Left forelimb (tissue), 1 donor: ENCODE data around the gene ANTXR2.
A peak's percentile ranks its signal among the peaks of the same experiment; 100 is the strongest.
"Not testable (repeated sequence)": the region's sequence is repeated elsewhere in the genome, so short reads cannot be mapped to it uniquely, and the experiment has no call there.

ENCODE experiments used
- DNase-seq: peaks from one replicate; pipeline ENCODE4 v3.0.0-alpha.2; 2018; ENCODE audit warnings: low spot score

ANTXR2 gene

DNA sequence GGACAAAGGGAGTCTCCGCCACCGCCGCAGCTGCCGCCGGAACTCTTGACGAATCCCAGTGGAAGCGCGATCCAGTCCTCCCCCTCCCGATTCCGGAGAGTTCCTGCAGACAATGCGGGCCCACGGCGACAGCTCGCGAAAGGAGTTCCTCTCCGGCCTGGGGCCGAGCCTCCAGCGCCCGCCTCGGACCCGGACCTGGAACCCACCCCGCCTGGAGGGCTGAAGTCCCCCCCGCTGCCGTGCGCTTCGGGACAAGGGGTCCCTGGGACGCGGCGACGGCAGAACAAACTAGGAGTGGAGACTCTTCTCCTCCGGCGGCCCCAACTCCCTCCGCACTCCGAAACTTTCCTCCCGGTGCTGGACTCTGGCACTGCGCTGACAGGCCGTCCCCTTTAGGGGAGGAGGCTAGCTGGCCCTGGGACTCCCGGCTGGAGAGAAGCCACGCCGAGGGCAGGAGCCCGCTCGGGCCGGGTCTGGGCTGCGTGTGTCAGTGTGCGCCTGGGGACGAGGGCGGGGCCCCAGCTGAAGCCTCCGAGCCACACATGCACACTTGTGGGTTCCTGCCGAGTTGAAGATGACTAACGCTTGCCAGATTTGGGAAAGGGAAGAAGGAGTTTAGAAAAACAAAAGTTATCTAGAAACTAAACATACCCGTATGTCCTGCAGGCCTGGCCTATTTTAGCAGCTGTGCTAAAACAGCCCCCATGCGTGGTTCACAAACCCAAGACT is at the start of gene ANTXR2:
ANTXR2 (minus strand) TSS at position 486 of the 729 bp plus-strand sequence. CDS start 669 bp downstream, outside the sequence.
- DNase-seq = peak; percentile 92

DNA sequence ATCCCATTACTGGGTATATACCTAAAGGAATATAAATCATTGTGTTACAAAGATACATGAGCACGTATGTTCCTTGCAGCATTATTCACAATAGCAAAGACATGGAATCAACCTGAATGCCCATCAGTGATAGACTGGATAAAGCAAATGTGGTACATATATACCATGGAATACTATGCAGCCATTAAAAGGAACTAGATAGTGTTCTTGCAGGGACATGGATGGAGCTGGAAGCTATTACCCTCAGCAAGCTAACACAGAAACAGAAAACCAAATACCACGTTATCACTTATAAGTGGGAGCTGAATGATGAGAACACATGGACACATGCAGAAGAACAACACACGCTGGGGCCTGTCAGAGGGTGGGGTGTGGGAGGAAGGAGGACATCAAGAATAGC is 48.8 kb upstream of the ANTXR2 start:
- DNase-seq = not testable (repeated sequence)

DNA sequence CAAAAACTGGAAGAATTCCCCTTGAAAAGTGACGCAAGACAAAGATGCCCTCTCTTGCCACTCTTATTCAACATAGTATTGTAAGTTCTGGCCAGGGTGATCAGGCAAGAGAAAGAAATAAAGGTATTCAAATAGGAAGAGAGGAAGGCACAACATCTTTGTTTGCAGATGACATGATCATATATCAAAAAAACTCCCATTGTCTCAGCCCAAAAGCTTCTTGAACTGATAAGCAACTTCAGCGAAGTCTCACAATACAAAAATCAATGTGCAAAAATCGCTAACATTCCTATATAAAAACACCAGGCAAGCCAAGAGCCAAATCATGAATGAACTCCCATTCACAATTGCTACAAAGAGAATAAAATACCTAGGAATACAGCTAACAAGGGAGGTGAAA is 46.6 kb upstream of the ANTXR2 start:
- DNase-seq = not testable (repeated sequence)

DNA sequence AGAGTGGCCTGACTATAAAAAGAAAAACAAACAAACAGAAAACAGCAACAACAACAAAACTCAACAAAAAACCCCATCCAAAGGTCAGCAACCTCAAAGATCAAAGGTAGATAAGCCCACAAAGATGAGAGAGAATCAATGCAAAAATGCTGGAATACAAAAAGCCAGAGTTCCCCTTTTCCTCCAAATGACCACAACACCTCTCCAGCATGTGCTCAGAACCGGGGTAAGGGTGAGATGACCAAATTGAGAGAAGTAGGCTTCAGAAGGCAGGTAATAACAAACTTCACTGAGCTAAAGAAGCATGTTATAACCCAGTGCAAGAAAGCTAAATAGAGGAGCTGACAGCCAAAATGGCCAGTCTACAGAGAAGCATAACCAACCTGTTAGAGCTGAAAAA is 43.5 kb upstream of the ANTXR2 start:
- DNase-seq = no peak

DNA sequence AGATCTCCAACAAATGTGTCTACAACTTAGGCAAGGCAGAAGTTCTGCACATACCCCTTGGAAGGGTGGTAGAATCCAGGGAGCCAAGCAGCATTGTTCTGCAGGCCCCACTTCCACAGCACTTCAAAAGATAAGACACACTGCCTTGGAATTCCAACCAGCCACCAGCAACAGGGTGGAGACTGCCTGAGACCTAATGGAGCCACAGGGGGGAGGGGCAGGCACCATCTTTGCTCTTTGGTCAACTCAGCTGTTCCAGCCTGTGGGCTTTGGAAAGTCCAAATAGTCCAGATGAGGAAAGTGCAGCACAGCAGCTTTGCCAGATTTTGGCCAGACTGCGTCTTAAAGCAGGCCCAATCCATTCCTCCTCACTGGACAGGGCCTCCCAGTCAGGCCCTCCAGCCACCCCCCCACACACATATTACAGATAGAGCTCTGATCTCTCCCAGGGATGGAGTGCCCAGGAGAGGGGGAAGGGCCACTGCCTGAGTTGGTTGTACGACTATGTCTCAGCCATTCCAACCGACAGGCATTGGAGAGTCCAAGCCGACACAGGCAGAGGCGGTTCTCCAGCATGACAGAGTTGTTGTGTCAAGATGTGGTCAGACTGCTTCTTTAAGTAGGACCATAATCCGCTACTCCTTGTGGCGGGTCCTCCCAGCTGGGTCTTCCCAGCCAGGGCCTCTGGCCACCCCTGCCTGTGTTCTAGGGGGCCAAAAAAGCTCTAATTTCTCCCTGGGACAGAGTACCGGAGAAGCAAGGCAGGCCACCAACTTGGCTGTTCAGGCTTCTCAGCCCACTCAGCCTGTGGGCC is 42.5 kb upstream of the ANTXR2 start:
- no peak for DNase-seq

DNA sequence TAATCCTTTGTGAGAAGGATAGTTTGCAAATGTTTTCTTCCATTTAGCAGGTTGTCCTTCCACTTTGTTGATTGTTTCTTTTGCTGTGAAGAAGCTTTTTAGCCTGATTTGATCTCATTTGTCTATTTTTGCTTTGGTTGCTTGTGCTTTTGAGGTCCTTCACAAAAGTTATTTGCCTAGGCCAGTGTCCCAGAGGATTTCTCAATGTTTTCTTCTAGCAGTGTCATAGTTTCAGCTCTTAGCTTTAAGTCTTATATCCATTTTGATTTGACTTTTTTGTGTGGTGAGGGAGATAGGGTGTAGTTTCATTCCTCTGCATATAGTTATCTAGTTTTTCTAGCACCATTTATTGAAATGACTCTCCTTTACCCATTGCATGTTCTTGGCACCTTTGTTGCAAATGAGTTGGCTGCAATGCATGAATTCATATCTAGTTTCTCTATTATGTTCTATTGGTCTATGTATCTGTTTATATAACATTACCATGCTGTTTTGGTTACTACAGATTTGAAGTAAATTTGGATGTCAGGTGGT is 41.8 kb upstream of the ANTXR2 start:
- no peak for DNase-seq

DNA sequence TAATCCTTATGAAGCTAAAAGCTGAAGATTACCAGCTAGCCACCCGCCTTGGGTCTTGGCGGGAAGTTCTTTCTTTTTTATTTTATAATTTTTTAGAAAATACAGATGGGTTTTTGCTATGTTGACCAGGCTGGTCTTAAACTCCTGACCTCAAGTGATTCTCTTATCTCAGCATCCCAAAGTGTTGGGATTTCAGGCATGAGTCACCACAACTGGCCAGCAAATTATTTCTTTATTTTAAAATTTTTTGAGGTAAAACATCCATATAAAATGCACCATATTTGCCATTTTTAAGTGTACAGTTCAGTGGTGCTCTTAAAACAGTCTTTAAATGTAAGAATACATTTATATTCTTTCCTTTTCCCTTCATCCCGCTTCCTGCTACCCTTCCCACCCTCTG is 40.6 kb upstream of the ANTXR2 start:
- DNase-seq = no peak

DNA sequence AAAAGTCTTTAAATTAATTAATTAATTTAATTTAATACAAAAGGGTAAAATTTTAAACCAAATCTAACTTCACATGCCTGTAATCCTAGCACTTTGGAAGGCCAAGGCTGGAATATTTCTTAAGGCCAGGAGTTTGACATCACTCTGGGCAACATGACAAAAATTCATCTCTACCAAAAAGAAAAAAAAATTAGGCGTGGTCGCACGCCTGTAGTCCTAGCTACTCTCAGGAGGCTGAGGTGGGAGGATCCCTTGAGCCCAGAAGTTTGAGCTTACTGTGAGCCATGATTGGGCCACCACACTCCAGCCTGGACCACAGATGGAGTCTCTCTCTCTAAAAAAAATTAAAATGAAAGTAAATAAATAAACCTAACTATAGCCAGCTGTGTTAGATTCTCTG is 39.2 kb upstream of the ANTXR2 start:
- DNase-seq = no peak

DNA sequence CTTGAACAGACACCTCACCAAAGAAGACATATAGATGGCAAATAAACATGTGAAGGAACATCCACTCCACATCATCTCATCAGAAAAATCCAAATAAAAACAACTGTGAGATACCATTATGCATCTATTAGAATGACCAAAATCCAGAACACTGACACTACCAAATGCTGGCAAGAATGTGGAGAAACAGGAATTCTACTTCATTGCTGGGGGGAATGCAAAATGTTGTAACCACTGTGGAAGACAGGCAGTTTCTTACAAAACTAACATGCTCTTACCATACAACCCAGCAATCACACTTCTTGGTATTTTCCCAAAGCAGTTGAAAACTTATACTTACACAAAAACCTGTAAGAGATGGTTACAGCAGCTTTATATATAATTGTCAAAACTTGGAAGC is 38.2 kb upstream of the ANTXR2 start:
- no peak for DNase-seq

DNA sequence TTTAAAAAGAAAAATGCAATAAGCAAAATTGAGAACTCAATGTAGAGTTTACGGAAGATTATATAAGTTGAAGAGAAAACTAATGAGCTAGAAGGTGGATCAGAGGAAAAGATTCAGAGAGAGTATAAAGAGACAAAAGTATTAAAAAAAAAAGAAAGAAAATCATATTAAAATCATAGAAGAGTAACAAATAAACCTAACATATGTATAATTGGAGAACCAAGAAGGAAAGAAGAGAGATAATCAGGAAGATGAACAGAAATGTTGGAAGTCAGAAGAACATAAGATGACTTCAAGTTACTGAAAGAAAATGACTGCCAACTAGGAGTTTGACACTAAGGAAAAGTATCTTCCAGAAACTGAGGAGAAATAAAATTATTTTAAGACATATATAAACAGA is 34.3 kb upstream of the ANTXR2 start:
- DNase-seq = no peak

DNA sequence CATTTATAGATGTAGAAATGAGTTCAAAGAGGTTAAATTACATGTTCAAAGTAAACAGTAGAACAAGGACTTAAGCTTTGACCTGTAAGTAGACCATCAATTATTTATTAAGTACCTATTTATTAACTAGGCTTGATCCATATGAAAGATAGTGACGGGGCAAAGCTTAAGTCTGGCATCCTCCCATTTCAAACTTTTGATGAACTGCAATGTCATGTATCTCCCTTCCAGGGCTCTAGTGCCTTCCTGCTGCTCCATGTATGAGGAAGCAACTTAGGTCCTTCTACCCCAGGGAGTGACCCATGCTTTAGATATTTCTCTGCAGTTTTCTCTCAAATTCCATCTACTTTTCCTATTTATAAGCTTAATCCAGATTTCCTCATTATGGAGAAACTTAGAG is 31.9 kb upstream of the ANTXR2 start:
- no peak for DNase-seq

DNA sequence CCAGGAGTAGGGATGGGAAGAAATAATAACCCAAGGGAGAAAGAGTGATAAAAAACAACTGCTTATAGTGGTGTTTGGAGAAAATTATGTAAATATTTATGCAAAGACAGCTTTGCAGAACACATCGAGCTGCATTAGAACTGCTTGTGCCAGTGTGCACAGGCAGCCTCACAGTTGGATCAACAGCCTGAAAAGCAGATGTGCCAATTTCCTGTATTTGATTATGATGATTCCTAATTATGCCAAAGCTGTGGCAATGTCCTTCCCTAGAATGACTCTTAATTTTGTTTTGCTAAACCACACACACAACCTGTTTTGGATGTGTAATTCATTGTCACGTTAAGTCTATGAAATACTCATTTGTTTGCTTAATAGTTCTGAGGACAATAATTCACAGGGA is 30.6 kb upstream of the ANTXR2 start:
- DNase-seq = no peak

DNA sequence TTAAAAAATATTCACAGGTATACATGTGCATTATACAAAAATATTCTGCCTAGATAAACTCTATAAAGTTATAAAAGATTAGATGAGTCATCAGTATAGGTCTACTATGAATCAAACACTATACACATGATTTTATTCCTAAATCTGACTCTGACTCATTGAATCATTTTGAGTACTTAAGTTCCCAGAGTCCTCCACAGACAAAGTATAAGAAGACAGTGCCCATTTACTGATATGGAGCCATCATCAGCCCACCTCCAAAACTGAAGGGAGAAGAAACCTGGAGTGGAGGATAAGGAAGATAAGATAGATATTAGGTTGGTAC is 28.7 kb upstream of the ANTXR2 start:
- DNase-seq = no peak

DNA sequence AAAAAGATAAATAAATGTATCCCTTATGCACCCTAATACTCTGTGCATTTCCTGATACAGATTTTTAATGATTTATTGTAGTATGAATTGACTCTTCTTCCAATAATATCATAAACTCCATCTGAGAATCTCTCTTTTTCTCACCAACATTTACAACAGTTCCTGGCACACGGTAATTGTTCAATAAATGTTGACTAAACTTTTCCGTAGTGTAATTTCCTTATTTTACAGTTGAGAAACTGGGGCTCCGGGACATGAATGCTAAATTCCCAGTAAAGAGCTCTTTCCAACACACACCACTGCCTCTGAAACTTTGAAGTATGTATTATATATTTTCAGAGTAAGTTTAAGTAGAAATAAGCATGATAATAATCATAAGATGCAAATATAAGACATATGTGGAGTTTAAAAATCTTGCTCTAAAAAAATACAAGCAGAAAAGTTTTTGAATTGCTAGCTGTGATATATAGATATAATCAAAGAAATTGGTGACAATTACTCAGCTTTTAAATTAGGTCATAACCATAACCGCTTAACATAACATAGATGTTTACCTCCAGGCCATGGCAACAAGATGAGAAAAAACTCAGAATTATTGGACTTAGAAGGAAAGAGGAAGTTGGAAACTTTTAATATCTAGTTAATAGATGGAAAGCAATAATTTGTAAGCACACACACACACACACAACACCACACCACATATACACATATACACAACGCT is 28.2 kb upstream of the ANTXR2 start:
- no peak for DNase-seq

DNA sequence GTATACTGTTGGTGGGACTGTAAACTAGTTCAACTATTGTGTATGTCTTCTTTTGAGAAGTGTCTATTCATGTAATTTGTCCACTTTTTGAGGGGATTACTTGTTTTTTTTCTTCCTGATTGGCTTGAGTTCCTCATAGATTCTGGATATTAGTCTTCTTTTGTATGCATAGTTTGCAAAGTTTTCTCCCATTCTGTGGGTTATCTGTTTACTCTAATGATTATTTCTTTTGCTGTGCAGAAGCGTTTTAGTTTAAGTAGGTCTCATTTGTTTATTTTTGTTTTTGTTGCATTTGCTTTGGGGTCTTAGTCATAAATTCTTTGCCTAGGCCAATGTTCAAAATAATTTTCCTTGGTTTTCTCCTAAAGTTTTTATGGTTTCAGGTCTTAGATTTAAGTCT is 26.6 kb upstream of the ANTXR2 start:
- no peak for DNase-seq

DNA sequence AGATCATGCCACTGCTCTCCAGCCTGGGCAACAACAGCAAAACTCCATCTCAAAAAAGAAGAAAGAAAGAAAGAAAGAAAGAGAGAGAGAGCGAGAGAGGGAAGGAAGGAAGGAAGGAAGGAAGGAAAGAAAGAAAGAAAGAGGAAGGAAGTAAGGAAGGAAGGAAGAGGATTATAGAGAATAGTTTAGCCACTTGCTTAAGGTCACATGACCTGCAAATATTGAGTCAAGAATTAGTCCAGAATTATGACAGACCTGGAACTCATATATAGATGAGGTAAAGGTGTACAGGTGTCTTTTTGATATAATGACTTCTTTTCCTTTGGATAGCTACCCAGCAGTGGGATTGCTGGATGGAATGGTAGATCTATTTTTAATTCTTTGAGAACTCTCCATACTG is 25.6 kb upstream of the ANTXR2 start:
- no peak for DNase-seq

DNA sequence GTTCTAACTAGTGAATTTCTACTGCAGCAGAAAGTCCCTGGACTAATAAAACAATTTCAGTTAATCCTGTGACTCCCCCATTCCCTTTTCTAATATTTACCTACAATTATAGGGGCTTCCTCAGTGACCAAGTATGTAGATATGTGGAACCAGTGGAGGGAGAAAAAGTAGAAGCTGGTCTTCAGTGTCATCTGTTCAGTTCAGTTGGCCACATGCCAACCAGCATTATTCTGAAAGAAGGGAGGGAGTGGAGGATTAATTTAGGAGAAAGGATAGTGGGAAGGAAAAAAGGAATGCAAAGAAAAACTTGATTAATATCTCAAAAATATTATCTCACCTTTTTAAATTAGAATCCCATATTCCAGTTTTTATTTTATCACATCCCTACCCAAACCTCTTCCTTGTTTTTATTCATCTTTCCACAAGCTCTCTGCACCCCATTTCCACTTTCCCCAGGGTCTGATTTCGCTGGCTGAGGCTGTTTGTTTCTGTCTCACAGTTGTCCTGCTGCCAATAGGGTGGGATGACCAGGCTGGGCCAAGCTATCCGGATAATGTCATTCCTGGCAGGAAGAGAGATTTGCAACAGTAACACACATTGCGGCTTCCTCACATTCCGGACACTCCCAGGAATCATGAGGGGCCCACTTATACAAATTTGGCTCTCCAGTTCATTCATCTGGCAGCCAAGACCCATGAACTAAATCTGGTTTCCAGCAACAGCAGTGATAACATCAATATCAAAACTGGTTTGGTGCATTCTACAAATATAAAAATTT is 24.6 kb upstream of the ANTXR2 start:
- peak; percentile 72 for DNase-seq

DNA sequence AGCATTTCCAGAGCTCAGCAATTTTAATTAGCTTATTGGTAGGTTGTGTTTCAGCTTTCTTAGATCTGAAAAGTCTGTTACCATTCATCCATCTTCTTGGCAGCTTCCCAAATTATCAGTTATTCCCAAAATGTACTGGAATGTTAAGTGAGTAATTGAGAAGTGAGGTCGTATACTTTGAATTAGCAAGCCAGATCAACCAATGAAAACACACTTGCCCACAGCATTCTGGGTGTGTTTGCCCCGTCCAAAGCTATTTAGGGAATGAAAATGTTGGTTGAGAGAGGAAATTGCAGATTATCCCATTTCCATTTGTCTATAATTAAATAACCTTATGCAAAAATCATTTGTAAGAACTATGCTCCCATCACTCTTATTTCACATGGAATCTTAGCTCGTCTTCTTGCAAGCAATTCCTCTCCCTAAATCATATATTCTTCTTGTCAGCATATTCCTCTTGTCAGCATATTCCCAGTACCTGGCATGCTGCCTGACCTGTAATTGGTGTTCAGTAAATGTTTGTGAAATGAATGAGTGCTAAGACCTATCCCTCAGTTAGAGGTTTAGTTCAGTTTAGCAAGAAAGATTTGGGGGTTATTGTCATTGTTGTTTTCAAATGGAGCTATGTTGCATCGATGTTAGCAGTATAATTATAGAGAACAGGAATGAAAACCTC is 23.3 kb upstream of the ANTXR2 start:
- DNase-seq = no peak

DNA sequence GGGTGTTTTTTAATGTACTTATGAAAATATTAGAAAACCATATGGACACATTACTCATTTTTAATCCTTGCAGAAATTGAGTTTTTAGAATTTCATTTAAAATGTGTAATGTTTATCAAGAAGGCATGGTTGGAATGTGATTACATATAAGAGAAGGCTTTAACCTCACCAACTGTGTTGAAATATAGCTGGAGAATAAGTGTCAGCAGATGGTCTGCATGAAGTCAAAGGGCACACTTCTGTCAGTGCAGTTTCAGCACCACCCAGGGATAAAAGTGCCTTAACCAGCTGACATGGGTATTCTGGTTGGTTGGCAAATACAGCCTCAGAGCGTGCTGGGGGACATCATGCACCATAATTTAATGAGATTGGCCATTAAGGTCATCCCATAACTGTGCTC is 21.2 kb upstream of the ANTXR2 start:
- no peak for DNase-seq

DNA sequence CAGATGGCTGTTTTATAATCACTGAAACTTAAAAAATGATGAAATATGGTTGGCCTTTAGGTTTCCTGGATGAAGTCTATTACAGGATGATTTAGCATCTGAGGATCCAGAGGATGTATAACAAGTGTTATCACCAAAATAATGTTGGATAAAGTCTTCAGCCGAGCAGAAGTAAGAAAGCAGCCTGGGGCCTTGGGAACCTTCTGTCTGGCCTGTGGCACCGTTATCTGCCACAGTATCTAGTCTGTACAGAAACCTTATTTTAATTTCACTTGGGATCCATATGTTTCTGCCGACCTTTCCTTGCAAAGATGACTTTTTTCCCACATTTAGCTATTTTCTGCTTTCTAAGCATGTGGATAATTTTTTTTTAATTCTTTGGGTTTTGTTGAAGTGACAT is 20.5 kb upstream of the ANTXR2 start:
- no peak for DNase-seq

DNA sequence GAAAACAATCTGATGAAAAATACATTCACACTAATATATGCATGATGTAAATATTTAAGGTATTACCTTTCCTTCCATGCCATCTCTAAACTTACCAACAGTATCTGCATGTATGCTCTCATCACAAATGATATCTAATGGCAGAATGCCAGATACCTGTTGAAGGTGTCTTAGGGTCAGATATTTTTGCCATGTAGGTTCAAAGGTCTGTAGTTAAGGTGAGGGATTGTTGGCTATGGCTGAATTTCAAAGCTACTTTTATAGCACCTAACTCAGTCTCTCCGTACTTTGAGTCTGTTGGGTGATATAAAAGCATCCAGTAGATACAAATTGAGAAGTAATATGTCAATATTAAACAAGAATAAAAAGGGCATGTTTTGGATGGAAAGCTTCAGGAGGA is 19.8 kb upstream of the ANTXR2 start:
- no peak for DNase-seq
